B cell (primary cell): ENCODE data around the gene RANBP3. TPM values are rescaled to one million over a fixed set of nuclear protein-coding genes. Genes with fewer than 3 reads are reported as not detected.

Source experiments
- ATAC-seq: fragments of 200-7000 bp; cut with Tn5 transposase; one replicate; pipeline ENCODE4 v1.10.0; 2021; ENCODE audit warnings: low read depth, mild to moderate bottlenecking, moderate number of reproducible peaks, moderate library complexity
- CTCF ChIA-PET: fragments of 350-600 bp; sonication (Branson Sonifier 250); formaldehyde crosslinking; loops from one replicate; lab custom pipeline; 2021; ENCODE audit warnings: antibody characterized with exemption, inconsistent platforms; lab: Charles Lee
- POLR2A ChIA-PET: fragments of 350-600 bp; sonication (Branson Sonifier 250); formaldehyde crosslinking; loops from one replicate; lab custom pipeline; 2021; ENCODE audit warnings: antibody characterized with exemption; lab: Charles Lee
- DNase-seq: peaks from one replicate; pipeline ENCODE4 v3.0.0; 2013
- H2AFZ ChIP-seq: 2 replicates; pipeline ENCODE4 v1.6.1; 2012; ENCODE audit warnings: mild to moderate bottlenecking, low read depth, low read length; ENCODE audit not compliant: insufficient read depth, poor library complexity, severe bottlenecking
- H3K27ac ChIP-seq, 2 donors: 1 replicate in 1 of 2; 2 replicates in 1 of 2; pipeline ENCODE4 v1.5.1; 2012 to 2013; ENCODE audit warnings: low read length in 2 of 2, mild to moderate bottlenecking in 2 of 2, moderate library complexity in 1 of 2
- H3K27me3 ChIP-seq, 4 experiments: fragments of 200-600 bp in 1 of 4; sonication (generic) in 1 of 4; replicated peaks in 1 of 4; 1 replicate in 2 of 4; 2 replicates in 2 of 4; pipeline versions ENCODE4 v1.6.1 to v1.7.0; 2013 to 2016; ENCODE audit warnings: low read length in 3 of 4, mild to moderate bottlenecking in 2 of 4, mixed read lengths in 1 of 4, moderate library complexity in 1 of 4; ENCODE audit not compliant: insufficient read depth in 4 of 4, control insufficient read depth in 3 of 4; ENCODE audit errors: control extremely low read depth in 1 of 4
- H3K36me3 ChIP-seq, 2 experiments: replicated peaks in 1 of 2; 1 replicate in 1 of 2; 2 replicates in 1 of 2; pipeline versions ENCODE4 v1.6.1 to v1.7.1; 2013; ENCODE audit warnings: low read length in 1 of 2; ENCODE audit not compliant: insufficient read depth in 2 of 2, control insufficient read depth in 1 of 2; ENCODE audit errors: control extremely low read depth in 1 of 2, extremely low read depth in 1 of 2
- H3K4me1 ChIP-seq, 2 donors: fragments of 200-600 bp in 1 of 2; sonication (generic) in 1 of 2; 1 replicate in 1 of 2; 2 replicates in 1 of 2; pipeline versions ENCODE4 v1.5.1 to v1.6.1; 2013 to 2017; ENCODE audit warnings: low read length in 2 of 2; ENCODE audit not compliant: control insufficient read depth in 2 of 2, insufficient read depth in 2 of 2
- H3K4me2 ChIP-seq: replicated peaks from 2 replicates; pipeline ENCODE3; 2012; ENCODE audit warnings: mild to moderate bottlenecking, low read depth, low read length; ENCODE audit not compliant: poor library complexity, severe bottlenecking
- H3K4me3 ChIP-seq, 5 experiments: fragments of 200-600 bp in 1 of 5; sonication (generic) in 1 of 5; 1 replicate in 3 of 5; 2 replicates in 2 of 5; pipeline versions ENCODE4 v1.5.1 to v1.7.0; 2011 to 2016; ENCODE audit warnings: low read length in 4 of 5, mild to moderate bottlenecking in 4 of 5, low read depth in 2 of 5, control low read depth in 1 of 5, moderate library complexity in 1 of 5; ENCODE audit not compliant: insufficient read depth in 1 of 5; ENCODE audit errors: control extremely low read depth in 1 of 5, extremely low read depth in 1 of 5
- H3K79me2 ChIP-seq: fragments of 200-600 bp; sonication (generic); one replicate; pipeline ENCODE4 v1.6.0; 2016; ENCODE audit warnings: low read length; ENCODE audit not compliant: control insufficient read depth, insufficient read depth
- H3K9ac ChIP-seq: fragments of 200-600 bp; sonication (generic); 2 replicates; pipeline ENCODE4 v1.6.1; 2017; ENCODE audit warnings: mild to moderate bottlenecking, low read length, moderate library complexity
- H3K9me3 ChIP-seq, 3 donors: one replicate each; pipeline versions ENCODE4 v1.6.1 to v1.7.1; 2013; ENCODE audit warnings: low read length in 2 of 3; ENCODE audit not compliant: control insufficient read depth in 2 of 3, insufficient read depth in 1 of 3; ENCODE audit errors: control extremely low read depth in 1 of 3
- H4K20me1 ChIP-seq: 2 replicates; pipeline ENCODE4 v1.6.0; 2012; ENCODE audit warnings: mild to moderate bottlenecking, low read length; ENCODE audit not compliant: insufficient read depth, control insufficient read depth, poor library complexity, severe bottlenecking
- H3K27ac Mint-ChIP-seq: one replicate; pipeline ENCODE4 v1.8.0; 2021; ENCODE audit warnings: mixed read lengths
- H3K27me3 Mint-ChIP-seq: one replicate; pipeline ENCODE4 v1.8.0; 2021; ENCODE audit warnings: mixed read lengths
- H3K4me1 Mint-ChIP-seq: one replicate; pipeline ENCODE4 v1.8.0; 2021; ENCODE audit warnings: mixed read lengths
- H3K4me3 Mint-ChIP-seq: one replicate; pipeline ENCODE4 v1.8.0; 2021; ENCODE audit warnings: mixed read lengths
- H3K9me3 Mint-ChIP-seq: one replicate; pipeline ENCODE4 v1.8.0; 2022; ENCODE audit warnings: mixed read lengths; ENCODE audit not compliant: insufficient read depth
- EZH2 ChIP-seq: IDR thresholded peaks from 2 replicates; pipeline ENCODE4 v1.6.1; 2012; ENCODE audit warnings: borderline replicate concordance, low read depth, mild to moderate bottlenecking, moderate library complexity, low read length; ENCODE audit not compliant: insufficient read depth, poor library complexity, severe bottlenecking
- WGBS: methylation state at CpG from one replicate; pipeline ENCODE4 v1.1.5; 2013; ENCODE audit warnings: missing lambda C conversion rate; ENCODE audit not compliant: insufficient coverage; 5-methylcytosine and 5-hydroxymethylcytosine counted together
- intact Hi-C: fragments of 100-400 bp; cut with micrococcal nuclease; formaldehyde crosslinking; loops from one replicate; pipeline ENCODE4 v1.10.0; 2022
- polyA plus RNA-seq: library from polyadenylated mRNA; depleted of rRNA; stranded (reverse); fragments of >200 nt; gene quantifications from 2 replicates; pipeline ENCODE4 v1.2.3, GENCODE V29; 2012
- total RNA-seq, 2 donors: library from RNA; stranded (reverse); fragments of 120-200 nt in 1 of 2; gene quantifications; 1 replicate in 1 of 2; 2 replicates in 1 of 2; pipeline versions ENCODE4 v1.2.3 to v1.2.4, GENCODE V29; 2013 to 2022
- TF ChIP-seq, protein P1 (sequence below): fragments of 200-600 bp; IDR thresholded peaks from one replicate; pipeline ENCODE4 v1.8.0; 2022; ENCODE audit warnings: antibody characterized with exemption, mild to moderate bottlenecking

RANBP3 gene
- total and polyA plus RNA-seq, 2 donors (not counting 1 experiment from before 2014, with no cell fraction given) = 86.7 to 91.7 TPM

DNA sequence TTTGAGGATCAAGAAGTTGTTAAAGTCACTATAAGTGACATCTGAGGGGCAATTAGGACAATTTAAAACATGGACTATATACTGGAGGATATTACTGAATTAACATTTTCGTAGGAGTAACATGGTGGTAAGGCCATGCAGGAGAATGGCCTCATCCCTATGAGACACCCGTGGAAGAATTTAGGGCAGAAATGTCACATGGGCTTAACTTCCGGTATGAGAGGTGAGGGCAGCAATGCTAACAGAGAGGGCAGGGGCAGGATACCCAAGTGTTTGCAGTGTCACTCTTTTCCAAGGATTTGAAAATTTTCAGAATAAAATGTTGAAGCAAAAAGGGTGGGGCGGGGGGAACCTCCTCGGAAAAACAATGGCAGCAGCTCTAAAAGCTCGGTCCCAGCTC lies 23.6 kb downstream of the RANBP3 start:
- Histone ChIP-seq H3K9me3 (no peaks in the 10 kb centered on the region), H3K27me3 (no peaks in the 10 kb centered on the region), H3K4me1 (peaks cover 33 to 43% of the 10 kb centered on the region in 2 donors), H4K20me1 (peaks cover 99% of the 10 kb centered on the region), H2AFZ (no peak overlapping the region), H3K27ac (no peak overlapping the region), H3K4me3 (no peak overlapping the region), H3K9ac (no peak overlapping the region), H3K79me2 (peaks cover 99% of the 10 kb centered on the region), H3K36me3 (peaks cover 0 to 18% of the 10 kb centered on the region in 2 experiments), H3K4me2 (peak overlapping the region; percentile 48)
- H3K4me1 Mint-ChIP-seq = peaks cover 83% of the 10 kb centered on the region
- DNase-seq (no peak), ATAC-seq (no peak)
- intact Hi-C loops = no loop called here
- H3K4me3 Mint-ChIP-seq = no peak overlapping the region
- TF ChIP-seq, protein P1, sequence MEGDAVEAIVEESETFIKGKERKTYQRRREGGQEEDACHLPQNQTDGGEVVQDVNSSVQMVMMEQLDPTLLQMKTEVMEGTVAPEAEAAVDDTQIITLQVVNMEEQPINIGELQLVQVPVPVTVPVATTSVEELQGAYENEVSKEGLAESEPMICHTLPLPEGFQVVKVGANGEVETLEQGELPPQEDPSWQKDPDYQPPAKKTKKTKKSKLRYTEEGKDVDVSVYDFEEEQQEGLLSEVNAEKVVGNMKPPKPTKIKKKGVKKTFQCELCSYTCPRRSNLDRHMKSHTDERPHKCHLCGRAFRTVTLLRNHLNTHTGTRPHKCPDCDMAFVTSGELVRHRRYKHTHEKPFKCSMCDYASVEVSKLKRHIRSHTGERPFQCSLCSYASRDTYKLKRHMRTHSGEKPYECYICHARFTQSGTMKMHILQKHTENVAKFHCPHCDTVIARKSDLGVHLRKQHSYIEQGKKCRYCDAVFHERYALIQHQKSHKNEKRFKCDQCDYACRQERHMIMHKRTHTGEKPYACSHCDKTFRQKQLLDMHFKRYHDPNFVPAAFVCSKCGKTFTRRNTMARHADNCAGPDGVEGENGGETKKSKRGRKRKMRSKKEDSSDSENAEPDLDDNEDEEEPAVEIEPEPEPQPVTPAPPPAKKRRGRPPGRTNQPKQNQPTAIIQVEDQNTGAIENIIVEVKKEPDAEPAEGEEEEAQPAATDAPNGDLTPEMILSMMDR = no peak
- TF ChIP-seq EZH2 = no peak
- H3K27ac Mint-ChIP-seq = peak overlapping the region; percentile 64
- no peaks in the 10 kb centered on the region for H3K27me3 Mint-ChIP-seq
- H3K9me3 Mint-ChIP-seq = no peaks in the 10 kb centered on the region
- CTCF ChIA-PET = interaction anchor here (4.3 kb wide), 1 partner anchor 14 kb away, joined by 22 read pairs; no protein-coding TSS in a partner anchor
- POLR2A ChIA-PET = no interaction called here
- WGBS = 80% methylated on average over 5 of the region's 6 CpGs

GRCh38 chr19:5953680-5954213 lies 24.2 kb downstream of the RANBP3 start:
- Histone ChIP-seq H3K79me2 (peaks cover 98% of the 10 kb centered on the region), H3K27me3 (no peaks in the 10 kb centered on the region), H3K4me1 (peaks cover 33 to 43% of the 10 kb centered on the region in 2 donors), H3K9me3 (no peaks in the 10 kb centered on the region), H3K27ac (peak overlapping the region in 1 of 2 donors; percentile 21), H3K36me3 (peaks cover 0 to 17% of the 10 kb centered on the region in 2 experiments), H4K20me1 (peaks cover 99% of the 10 kb centered on the region), H3K4me2 (peak overlapping the region; percentile 48), H3K9ac (no peak overlapping the region), H3K4me3 (no peak overlapping the region), H2AFZ (no peak overlapping the region)
- Mint-ChIP-seq H3K27me3 (no peaks in the 10 kb centered on the region), H3K9me3 (no peaks in the 10 kb centered on the region), H3K27ac (no peak overlapping the region), H3K4me3 (no peak overlapping the region), H3K4me1 (peaks cover 85% of the 10 kb centered on the region)
- DNase-seq = no peak
- WGBS = 43% methylated on average over 15 of the region's 17 CpGs
- ATAC-seq = no peak
- intact Hi-C loops = no loop called here
- CTCF ChIA-PET = interaction anchor here (4.3 kb wide), 1 partner anchor 14 kb away, joined by 22 read pairs; no protein-coding TSS in a partner anchor
- TF ChIP-seq EZH2 = no peak
- POLR2A ChIA-PET = no interaction called here
